ENCODE measurements around the gene DLG2. TPM values are rescaled to one million over a fixed set of nuclear protein-coding genes. Genes with fewer than 3 reads are reported as not detected.
A peak's percentile ranks its signal among the peaks of the same experiment; 100 is the strongest.

The DLG2 gene
- total RNA-seq, 1 donor from 2014 or later: 1.8 TPM

DNA sequence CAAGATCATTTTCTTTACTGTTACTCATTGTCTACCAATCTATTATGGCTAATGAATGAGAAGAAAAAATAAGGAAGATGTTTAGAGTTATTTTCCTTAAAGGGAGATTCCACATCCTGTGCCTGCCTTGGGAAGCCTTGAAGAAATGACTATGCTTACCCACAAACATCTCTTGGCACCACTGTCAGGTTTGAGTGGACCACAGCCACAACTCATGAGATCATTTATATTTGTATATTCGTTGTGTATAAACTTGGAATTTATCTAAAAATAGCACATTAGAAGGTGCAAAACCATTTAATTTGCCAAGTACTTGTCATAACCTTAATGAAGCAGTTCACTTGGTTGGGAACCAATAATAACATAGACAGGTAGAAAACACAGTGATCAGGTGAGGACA, 740.8 kb downstream of the DLG2 start:
- H3K27ac ChIP-seq (ENCODE audit: low read depth, low read length): no peak overlapping the region
- no peaks in the 10 kb centered on the region for H3K27me3 ChIP-seq (ENCODE audit: insufficient read depth, low read length)
- Mint-ChIP-seq H3K27me3 (ENCODE audit: low read depth, unreplicated experiment) (no peaks in the 10 kb centered on the region), H3K9me3 (ENCODE audit: unreplicated experiment) (no peaks in the 10 kb centered on the region), H3K4me3 (ENCODE audit: unreplicated experiment) (no peak overlapping the region), H3K4me1 (ENCODE audit: low read depth, unreplicated experiment) (peaks cover 16% of the 10 kb centered on the region), H3K36me3 (ENCODE audit: low read depth, unreplicated experiment) (no peaks in the 10 kb centered on the region), H3K27ac (ENCODE audit: unreplicated experiment) (peak overlapping the region; percentile 4)
- no peaks in the 10 kb centered on the region for H3K9me3 ChIP-seq (ENCODE audit: insufficient read depth, low read depth, low read length)
- no peak overlapping the region for H3K4me2 ChIP-seq (ENCODE audit: low read length)
- no peaks in the 10 kb centered on the region for H4K20me1 ChIP-seq (ENCODE audit: insufficient read depth, low read length)
- H3K9ac ChIP-seq (ENCODE audit: low read length): no peak overlapping the region
- no peaks in the 10 kb centered on the region for H3K79me2 ChIP-seq (ENCODE audit: insufficient read depth, low read length)
- no peak overlapping the region for H3K4me3 ChIP-seq (ENCODE audit: insufficient read depth, low read depth, low read length)
- DNase-seq (ENCODE audit: low read depth) (peak; percentile 77), FAIRE-seq (peak; percentile 50)
- H3K4me1 ChIP-seq (ENCODE audit: insufficient read depth, low read length): no peaks in the 10 kb centered on the region
- H3K36me3 ChIP-seq (ENCODE audit: insufficient read depth, low read length): no peaks in the 10 kb centered on the region
- H2AFZ ChIP-seq (ENCODE audit: low read depth, low read length): no peak overlapping the region
- TF ChIP-seq EZH2 (IDR thresholded peaks at IDR 0.05; ENCODE audit: insufficient read depth, low read length) (no peak), CTCF (IDR thresholded peaks at IDR 0.05; ENCODE audit: insufficient read depth, low read depth, low read length) (no peak)

- Histone ChIP-seq H3K9ac (ENCODE audit: low read length) (no peak overlapping the region), H3K27ac (ENCODE audit: low read depth, low read length) (no peak overlapping the region), H3K4me2 (ENCODE audit: low read length) (no peak overlapping the region), H4K20me1 (ENCODE audit: insufficient read depth, low read length) (no peaks in the 10 kb centered on the region), H3K9me3 (ENCODE audit: insufficient read depth, low read depth, low read length) (no peaks in the 10 kb centered on the region), H3K27me3 (ENCODE audit: insufficient read depth, low read length) (no peaks in the 10 kb centered on the region), H3K36me3 (ENCODE audit: insufficient read depth, low read length) (no peaks in the 10 kb centered on the region), H2AFZ (ENCODE audit: low read depth, low read length) (no peak overlapping the region), H3K4me3 (ENCODE audit: insufficient read depth, low read depth, low read length) (no peak overlapping the region), H3K4me1 (ENCODE audit: insufficient read depth, low read length) (no peaks in the 10 kb centered on the region), H3K79me2 (ENCODE audit: insufficient read depth, low read length) (no peaks in the 10 kb centered on the region)
- Mint-ChIP-seq H3K9me3 (ENCODE audit: unreplicated experiment) (no peaks in the 10 kb centered on the region), H3K27me3 (ENCODE audit: low read depth, unreplicated experiment) (no peaks in the 10 kb centered on the region), H3K27ac (ENCODE audit: unreplicated experiment) (no peak overlapping the region), H3K4me3 (ENCODE audit: unreplicated experiment) (no peak overlapping the region), H3K4me1 (ENCODE audit: low read depth, unreplicated experiment) (peaks cover 7% of the 10 kb centered on the region), H3K36me3 (ENCODE audit: low read depth, unreplicated experiment) (no peaks in the 10 kb centered on the region)
- FAIRE-seq: no peak
- no peak for TF ChIP-seq EZH2 (IDR thresholded peaks at IDR 0.05; ENCODE audit: insufficient read depth, low read length)
- DNase-seq (ENCODE audit: low read depth): no peak
Observed at GRCh38 chr11:84884836-84885235, 742.3 kb downstream of the DLG2 start.

GRCh38 chr11:84882056-84882455, 745.1 kb downstream of the DLG2 start:
- no peaks in the 10 kb centered on the region for H3K27me3 Mint-ChIP-seq (ENCODE audit: low read depth, unreplicated experiment)
- no peak overlapping the region for H2AFZ ChIP-seq (ENCODE audit: low read depth, low read length)
- H3K4me3 Mint-ChIP-seq (ENCODE audit: unreplicated experiment): no peak overlapping the region
- H4K20me1 ChIP-seq (ENCODE audit: insufficient read depth, low read length): no peaks in the 10 kb centered on the region
- no peak overlapping the region for H3K4me3 ChIP-seq (ENCODE audit: insufficient read depth, low read depth, low read length)
- H3K9me3 Mint-ChIP-seq (ENCODE audit: unreplicated experiment): no peaks in the 10 kb centered on the region
- H3K9me3 ChIP-seq (ENCODE audit: insufficient read depth, low read depth, low read length): no peaks in the 10 kb centered on the region
- no peaks in the 10 kb centered on the region for H3K4me1 ChIP-seq (ENCODE audit: insufficient read depth, low read length)
- no peak overlapping the region for H3K9ac ChIP-seq (ENCODE audit: low read length)
- H3K27ac Mint-ChIP-seq (ENCODE audit: unreplicated experiment): peak overlapping the region; percentile 68
- DNase-seq (ENCODE audit: low read depth): no peak
- no peak overlapping the region for H3K27ac ChIP-seq (ENCODE audit: low read depth, low read length)
- H3K4me2 ChIP-seq (ENCODE audit: low read length): no peak overlapping the region
- FAIRE-seq: no peak
- no peaks in the 10 kb centered on the region for H3K27me3 ChIP-seq (ENCODE audit: insufficient read depth, low read length)
- no peaks in the 10 kb centered on the region for H3K79me2 ChIP-seq (ENCODE audit: insufficient read depth, low read length)
- no peaks in the 10 kb centered on the region for H3K36me3 Mint-ChIP-seq (ENCODE audit: low read depth, unreplicated experiment)
- no peak for TF ChIP-seq EZH2 (IDR thresholded peaks at IDR 0.05; ENCODE audit: insufficient read depth, low read length)
- no peak for TF ChIP-seq CTCF (IDR thresholded peaks at IDR 0.05; ENCODE audit: insufficient read depth, low read depth, low read length)
- H3K4me1 Mint-ChIP-seq (ENCODE audit: low read depth, unreplicated experiment): peaks cover 7% of the 10 kb centered on the region
- H3K36me3 ChIP-seq (ENCODE audit: insufficient read depth, low read length): no peaks in the 10 kb centered on the region
